ENCODE measurements around the gene DEFB128.

DNA sequence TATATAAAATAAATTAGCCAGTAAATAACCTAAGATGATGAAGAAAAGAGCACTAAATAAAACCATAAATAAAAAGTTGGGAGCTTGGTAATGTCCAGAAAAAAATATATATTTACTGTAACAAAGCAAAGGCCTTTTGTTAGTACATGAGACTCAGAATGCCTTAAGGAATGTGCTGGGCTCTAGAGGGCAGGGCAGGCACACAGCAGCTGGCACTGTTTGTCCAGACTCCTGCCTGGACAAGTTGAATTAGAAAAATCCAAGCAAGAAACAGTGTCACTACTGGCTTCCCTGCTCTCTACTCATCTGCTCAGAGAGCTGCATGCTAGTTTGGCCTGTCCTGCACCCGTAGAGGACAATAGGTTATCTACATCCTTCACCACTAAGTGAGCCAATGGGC, 46.4 kb upstream of the DEFB128 start:
- TF ChIP-seq, protein P1, sequence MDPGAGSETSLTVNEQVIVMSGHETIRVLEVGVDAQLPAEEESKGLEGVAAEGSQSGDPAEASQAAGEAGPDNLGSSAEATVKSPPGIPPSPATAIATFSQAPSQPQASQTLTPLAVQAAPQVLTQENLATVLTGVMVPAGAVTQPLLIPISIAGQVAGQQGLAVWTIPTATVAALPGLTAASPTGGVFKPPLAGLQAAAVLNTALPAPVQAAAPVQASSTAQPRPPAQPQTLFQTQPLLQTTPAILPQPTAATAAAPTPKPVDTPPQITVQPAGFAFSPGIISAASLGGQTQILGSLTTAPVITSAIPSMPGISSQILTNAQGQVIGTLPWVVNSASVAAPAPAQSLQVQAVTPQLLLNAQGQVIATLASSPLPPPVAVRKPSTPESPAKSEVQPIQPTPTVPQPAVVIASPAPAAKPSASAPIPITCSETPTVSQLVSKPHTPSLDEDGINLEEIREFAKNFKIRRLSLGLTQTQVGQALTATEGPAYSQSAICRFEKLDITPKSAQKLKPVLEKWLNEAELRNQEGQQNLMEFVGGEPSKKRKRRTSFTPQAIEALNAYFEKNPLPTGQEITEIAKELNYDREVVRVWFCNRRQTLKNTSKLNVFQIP (CRISPR knock-in tag; IDR thresholded peaks at IDR 0.05; ENCODE audit: borderline replicate concordance, low read depth) = no peak
- TF ChIP-seq, protein P2, sequence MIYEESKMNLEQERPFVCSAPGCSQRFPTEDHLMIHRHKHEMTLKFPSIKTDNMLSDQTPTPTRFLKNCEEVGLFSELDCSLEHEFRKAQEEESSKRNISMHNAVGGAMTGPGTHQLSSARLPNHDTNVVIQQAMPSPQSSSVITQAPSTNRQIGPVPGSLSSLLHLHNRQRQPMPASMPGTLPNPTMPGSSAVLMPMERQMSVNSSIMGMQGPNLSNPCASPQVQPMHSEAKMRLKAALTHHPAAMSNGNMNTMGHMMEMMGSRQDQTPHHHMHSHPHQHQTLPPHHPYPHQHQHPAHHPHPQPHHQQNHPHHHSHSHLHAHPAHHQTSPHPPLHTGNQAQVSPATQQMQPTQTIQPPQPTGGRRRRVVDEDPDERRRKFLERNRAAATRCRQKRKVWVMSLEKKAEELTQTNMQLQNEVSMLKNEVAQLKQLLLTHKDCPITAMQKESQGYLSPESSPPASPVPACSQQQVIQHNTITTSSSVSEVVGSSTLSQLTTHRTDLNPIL (CRISPR knock-in tag; IDR thresholded peaks at IDR 0.05; ENCODE audit: low read depth) = no peak
- TF ChIP-seq ZNF8 (CRISPR knock-in tag; IDR thresholded peaks at IDR 0.05) (no peak), ZC3H10 (CRISPR knock-in tag; IDR thresholded peaks at IDR 0.05) (no peak), RARB (CRISPR knock-in tag; IDR thresholded peaks at IDR 0.05) (no peak)
